ENCODE data around the gene FSHB. TPM values are rescaled to one million over a fixed set of nuclear protein-coding genes. Genes with fewer than 3 reads are reported as not detected.

FSHB gene
- total RNA-seq, 1 donor from 2014 or later, result not detected

DNA sequence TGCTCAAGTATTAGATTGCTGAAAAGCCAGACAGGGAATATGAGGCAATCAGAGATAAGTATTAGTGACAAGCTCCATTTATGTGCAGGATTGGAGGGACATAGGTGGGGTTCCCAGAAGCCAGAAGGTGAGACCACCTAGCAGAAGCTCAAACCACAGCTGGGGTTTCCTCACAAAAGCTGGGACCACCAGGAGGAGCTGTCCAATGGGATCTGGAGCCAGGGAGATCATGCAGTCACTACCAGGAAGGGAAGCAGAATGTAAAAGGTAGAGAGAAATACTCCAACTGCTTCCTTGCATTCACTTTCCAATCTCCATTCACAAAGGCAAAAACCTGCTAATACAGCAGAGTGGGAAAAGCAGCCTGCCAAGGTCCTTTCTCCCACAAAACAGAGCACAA is 5.2 kb upstream of the FSHB start:
- Mint-ChIP-seq H3K4me3 (ENCODE audit: low read depth) (no peak overlapping the region), H3K27ac (no peak overlapping the region), H3K9me3 (ENCODE audit: low read depth) (peaks cover 17% of the 10 kb centered on the region), H3K4me1 (ENCODE audit: low read depth) (peaks cover 4% of the 10 kb centered on the region), H3K27me3 (peaks cover 8% of the 10 kb centered on the region), H3K36me3 (ENCODE audit: insufficient read depth) (peaks cover 3% of the 10 kb centered on the region)
- no peak for TF ChIP-seq CTCF (IDR thresholded peaks at IDR 0.05; ENCODE audit: unreplicated experiment)
- DNase-seq (ENCODE audit: low spot score, unreplicated experiment), result no peak

- Mint-ChIP-seq H3K36me3 (ENCODE audit: insufficient read depth) (peaks cover 3% of the 10 kb centered on the region), H3K27me3 (peaks cover 15% of the 10 kb centered on the region), H3K4me1 (ENCODE audit: low read depth) (peaks cover 2% of the 10 kb centered on the region), H3K27ac (no peak overlapping the region), H3K4me3 (ENCODE audit: low read depth) (no peak overlapping the region), H3K9me3 (ENCODE audit: low read depth) (peaks cover 17% of the 10 kb centered on the region)
- TF ChIP-seq CTCF (IDR thresholded peaks at IDR 0.05; ENCODE audit: unreplicated experiment), result no peak
- DNase-seq (ENCODE audit: low spot score, unreplicated experiment), result no peak
These were observed 2.4 kb upstream of the FSHB start for GRCh38 chr11:30228323-30228884.

DNA sequence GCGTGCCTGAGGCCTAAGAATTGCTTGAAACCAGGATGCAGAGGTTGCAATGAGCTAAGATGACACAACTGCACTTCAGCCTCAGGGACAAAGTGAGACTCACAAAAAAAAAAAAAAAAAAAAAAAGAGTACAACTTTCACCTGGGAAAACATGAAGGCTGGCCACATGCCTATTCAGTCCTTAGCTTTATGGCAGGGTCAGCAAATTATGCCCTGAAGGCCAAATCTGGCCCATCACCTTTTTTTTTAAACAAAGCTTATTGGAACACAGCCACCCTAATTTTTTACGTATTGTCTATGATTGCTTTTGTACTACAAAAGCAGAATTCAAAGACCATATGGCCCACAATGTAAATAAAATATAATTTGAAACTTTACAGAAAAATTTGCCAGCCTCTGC is 8.2 kb downstream of the FSHB start:
- Mint-ChIP-seq H3K9me3 (ENCODE audit: low read depth) (no peaks in the 10 kb centered on the region), H3K27ac (no peak overlapping the region), H3K4me1 (ENCODE audit: low read depth) (no peaks in the 10 kb centered on the region), H3K36me3 (ENCODE audit: insufficient read depth) (no peaks in the 10 kb centered on the region), H3K27me3 (peaks cover 9% of the 10 kb centered on the region), H3K4me3 (ENCODE audit: low read depth) (no peak overlapping the region)
- no peak for DNase-seq (ENCODE audit: low spot score, unreplicated experiment)
- no peak for TF ChIP-seq CTCF (IDR thresholded peaks at IDR 0.05; ENCODE audit: unreplicated experiment)

- no peak for TF ChIP-seq CTCF (IDR thresholded peaks at IDR 0.05; ENCODE audit: unreplicated experiment)
- H3K27ac Mint-ChIP-seq, result no peak overlapping the region
- H3K27me3 Mint-ChIP-seq, result peaks cover 12% of the 10 kb centered on the region
- H3K9me3 Mint-ChIP-seq (ENCODE audit: low read depth), result no peaks in the 10 kb centered on the region
- no peak overlapping the region for H3K4me3 Mint-ChIP-seq (ENCODE audit: low read depth)
- DNase-seq (ENCODE audit: low spot score, unreplicated experiment), result no peak
- no peaks in the 10 kb centered on the region for H3K4me1 Mint-ChIP-seq (ENCODE audit: low read depth)
- no peaks in the 10 kb centered on the region for H3K36me3 Mint-ChIP-seq (ENCODE audit: insufficient read depth)
These were observed 13.5 kb downstream of the FSHB start for GRCh38 chr11:30244265-30244664.

- no peaks in the 10 kb centered on the region for H3K36me3 Mint-ChIP-seq (ENCODE audit: insufficient read depth)
- no peak overlapping the region for H3K4me3 Mint-ChIP-seq (ENCODE audit: low read depth)
- no peaks in the 10 kb centered on the region for H3K4me1 Mint-ChIP-seq (ENCODE audit: low read depth)
- TF ChIP-seq CTCF (IDR thresholded peaks at IDR 0.05; ENCODE audit: unreplicated experiment), result no peak
- H3K27ac Mint-ChIP-seq, result no peak overlapping the region
- no peak for DNase-seq (ENCODE audit: low spot score, unreplicated experiment)
- H3K27me3 Mint-ChIP-seq, result peaks cover 12% of the 10 kb centered on the region
- no peaks in the 10 kb centered on the region for H3K9me3 Mint-ChIP-seq (ENCODE audit: low read depth)
These were observed 14.8 kb downstream of the FSHB start for GRCh38 chr11:30245621-30246020.

Data from progenitor cell of endocrine pancreas (in vitro differentiated cells).